NCI-H128 (cell line): Measurements from ENCODE around the gene SPACA9.

Source experiments
- DNase-seq: peaks from one replicate; lab custom pipeline; 2025; ENCODE audit not compliant: unreplicated experiment; lab: John Stamatoyannopoulos, UW

The SPACA9 gene

GRCh38 chr9:132892400-132892799 is 13.7 kb downstream of the SPACA9 start:
- no peak for DNase-seq

DNA sequence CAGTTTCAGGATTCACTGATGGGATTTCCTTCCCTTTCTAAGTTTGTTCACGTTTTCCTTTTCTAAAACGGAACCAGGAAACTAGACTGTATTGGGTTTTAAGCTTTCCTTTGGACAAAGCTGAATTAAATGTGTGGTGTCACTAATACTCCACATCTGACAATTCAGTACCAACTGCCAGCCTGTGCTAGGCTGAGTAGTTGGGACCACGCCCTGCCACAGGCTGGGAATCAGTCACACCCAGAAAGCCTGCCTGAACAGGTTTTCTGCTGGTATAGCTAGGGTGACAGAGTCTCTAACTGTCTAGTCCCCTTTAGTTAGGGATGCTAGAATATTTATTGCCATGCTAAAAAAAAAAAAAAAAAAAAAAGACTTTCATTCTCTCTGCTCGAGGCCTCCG is 15.6 kb downstream of the SPACA9 start:
- DNase-seq: no peak

DNA sequence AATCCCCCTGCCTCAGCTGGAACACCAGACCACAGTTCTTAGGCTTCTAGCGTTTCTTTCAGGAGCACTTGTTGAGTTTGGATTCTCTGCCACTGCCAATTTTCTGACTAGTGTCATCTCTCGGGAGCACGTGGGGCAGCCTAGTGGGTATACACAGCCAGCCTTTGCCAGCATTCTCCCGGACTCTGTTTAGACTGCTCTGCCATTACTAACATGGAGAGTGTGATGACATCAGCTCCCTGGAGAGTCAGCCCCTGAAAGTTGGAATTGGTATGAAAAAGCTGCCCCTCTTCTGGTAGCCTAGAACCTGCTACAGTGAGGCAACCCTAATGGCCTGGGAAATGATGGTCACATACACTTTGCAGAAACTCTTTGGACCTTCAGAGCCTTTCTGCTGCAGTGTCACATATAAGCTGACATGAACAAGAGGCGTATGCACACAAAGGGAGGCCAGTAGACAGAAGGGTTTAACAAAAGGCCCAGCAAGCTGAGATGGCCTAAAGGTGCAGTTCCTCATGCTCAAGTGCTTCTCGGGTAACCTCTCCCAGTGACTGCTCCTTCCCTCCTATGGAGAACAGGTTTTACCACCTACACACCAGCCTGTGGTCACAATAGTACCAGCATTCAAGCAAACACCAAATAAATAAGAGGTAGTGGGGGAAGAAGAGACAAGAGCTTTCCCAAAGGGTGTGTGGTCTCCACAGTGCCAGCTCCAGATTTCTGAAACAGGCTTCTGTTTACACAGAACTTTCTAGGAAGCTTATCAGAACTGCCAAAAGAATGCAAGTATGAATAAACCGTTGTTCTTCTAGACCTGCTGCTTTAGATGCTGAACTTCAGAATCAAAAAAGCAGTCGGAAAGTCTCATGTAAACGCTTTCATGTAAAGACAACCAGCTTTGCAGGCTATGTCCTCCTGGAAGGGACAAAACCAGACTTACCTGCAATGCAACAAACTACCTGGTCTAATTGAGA is 16.5 kb downstream of the SPACA9 start:
- no peak for DNase-seq

DNA sequence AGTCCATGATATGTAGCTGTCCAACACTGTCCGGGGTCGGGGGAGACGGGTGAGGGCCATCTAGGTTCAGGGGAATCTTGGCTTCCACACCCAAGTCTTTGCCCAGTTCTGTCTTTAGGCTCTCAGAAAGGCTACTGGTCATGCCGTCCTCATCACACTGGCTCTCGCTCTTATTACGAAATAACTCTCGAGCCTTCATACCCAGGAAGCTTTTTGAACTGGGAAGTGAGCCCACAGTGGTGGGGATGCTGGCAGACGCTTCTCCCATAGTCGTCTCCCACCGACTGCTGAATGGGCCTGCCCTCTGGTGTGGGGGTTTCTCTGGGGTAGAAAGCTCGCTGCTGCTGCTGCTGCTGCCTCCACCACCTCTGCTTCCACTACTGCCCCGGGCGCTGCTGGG is 17.6 kb downstream of the SPACA9 start:
- DNase-seq: no peak

- DNase-seq: no peak
Measured at GRCh38 chr9:132896906-132897305, 18.2 kb downstream of the SPACA9 start.

GRCh38 chr9:132898051-132898450 is 19.4 kb downstream of the SPACA9 start:
- DNase-seq: no peak

GRCh38 chr9:132901858-132902831 is 23.4 kb downstream of the SPACA9 start:
- DNase-seq: peak; percentile 49

- DNase-seq: no peak
Measured at GRCh38 chr9:132903574-132904492, 25.1 kb downstream of the SPACA9 start.

- DNase-seq: no peak
Measured at GRCh38 chr9:132905726-132906125, 27.0 kb downstream of the SPACA9 start.

- no peak for DNase-seq
Measured at GRCh38 chr9:132908635-132909034, 29.9 kb downstream of the SPACA9 start.

- no peak for DNase-seq
Measured at GRCh38 chr9:132909311-132909710, 30.6 kb downstream of the SPACA9 start.

DNA sequence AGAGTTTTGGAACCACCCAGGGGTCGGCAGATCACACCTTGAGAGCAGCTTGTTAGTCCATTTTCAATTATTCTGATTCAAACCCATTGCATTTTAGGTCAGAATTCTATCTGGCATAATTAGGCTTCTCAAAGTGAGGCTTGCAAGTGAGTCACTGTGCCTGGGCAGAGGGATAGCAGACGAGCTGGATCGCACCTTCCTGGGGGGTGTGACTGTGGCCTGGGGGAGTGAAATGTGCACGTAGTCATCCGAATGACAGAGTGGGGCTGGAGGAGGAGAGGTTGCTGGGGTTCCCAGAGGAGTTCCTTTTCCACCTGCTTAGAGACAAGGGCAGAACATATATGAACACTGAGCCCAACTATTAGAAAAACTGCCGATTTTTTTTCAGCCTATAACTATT is 31.7 kb downstream of the SPACA9 start:
- no peak for DNase-seq

GRCh38 chr9:132912131-132912530 is 33.4 kb downstream of the SPACA9 start:
- DNase-seq: no peak

DNA sequence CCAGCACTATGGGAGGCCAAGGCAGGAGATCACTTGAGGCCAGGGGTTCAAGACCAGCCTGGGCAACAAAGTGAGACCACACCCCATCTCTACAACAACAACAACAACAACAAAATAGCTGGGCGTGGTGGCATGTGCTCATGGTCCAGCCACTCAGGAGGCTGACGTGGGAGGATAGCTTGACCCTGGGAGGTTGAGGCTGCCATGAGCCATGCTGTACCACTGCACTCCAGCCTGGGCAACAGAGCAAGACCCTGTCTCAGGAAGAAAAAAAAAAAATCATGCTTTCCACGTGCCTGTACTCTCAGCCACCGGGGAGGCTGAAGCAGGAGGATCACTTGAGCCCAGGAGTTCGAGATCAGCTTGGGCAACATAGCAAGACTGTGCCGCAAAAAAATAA is 36.2 kb downstream of the SPACA9 start:
- no peak for DNase-seq

GRCh38 chr9:132919614-132920268 is 41.0 kb downstream of the SPACA9 start:
- no peak for DNase-seq

DNA sequence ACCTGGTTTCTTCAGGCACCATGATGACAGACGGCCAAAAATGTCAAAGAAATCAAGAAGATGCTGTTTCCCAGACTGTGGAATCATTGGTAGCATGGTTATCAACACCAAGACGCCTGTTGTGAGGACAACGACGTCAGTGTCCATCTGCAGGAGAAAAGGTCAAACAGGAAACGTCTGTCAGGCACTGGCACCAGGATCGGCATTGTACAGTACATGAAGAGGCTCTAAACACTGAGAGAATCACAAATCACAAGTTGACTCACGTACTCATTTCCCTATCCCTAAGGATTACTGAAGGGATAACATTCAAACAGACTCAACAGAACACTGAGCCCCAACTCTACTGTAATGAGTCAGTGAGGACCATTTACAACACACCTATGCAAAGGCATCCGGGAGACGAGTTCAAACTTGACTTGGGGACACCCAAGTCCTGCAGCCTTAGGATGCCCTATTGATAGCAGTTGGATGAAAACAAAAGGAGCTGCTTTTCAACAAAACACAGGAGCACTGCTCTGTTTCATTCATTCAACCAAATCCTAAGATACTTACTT is 44.7 kb downstream of the SPACA9 start:
- DNase-seq: no peak

GRCh38 chr9:132927704-132928103 is 49.0 kb downstream of the SPACA9 start:
- DNase-seq: no peak

DNA sequence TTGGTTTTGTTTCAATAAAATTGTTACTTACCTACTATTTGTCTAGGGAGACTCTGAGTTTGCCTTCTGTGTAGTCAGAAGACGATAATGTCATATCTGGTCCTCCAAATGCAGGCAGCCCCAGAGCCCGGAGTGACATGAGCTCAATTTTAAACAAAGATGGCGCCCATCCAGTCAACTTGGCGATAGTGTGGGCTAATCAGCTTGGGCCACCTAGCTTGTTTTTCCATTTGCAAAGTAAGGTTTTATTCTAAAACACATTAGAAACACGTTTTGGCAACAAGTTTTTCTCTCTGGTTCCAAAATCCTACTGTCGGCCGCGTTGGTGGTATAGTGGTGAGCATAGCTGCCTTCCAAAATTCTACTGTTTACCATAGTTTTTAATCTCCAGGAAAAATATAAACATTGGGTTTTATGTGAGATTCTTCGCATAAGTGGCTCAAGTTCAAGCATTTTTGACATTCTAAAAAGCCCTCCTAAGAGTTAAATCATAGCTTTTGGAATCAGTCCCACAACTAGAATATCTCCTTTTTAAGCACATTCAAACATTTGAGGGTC is 52.6 kb downstream of the SPACA9 start:
- no peak for DNase-seq

- DNase-seq: no peak
Measured at GRCh38 chr9:132935026-132935425, 56.3 kb downstream of the SPACA9 start.
